H1 (cell line): ENCODE measurements around the gene RTL5. TPM values are rescaled to one million over a fixed set of nuclear protein-coding genes. Genes with fewer than 3 reads are reported as not detected.

Source experiments
- CTCF ChIA-PET: fragments of 300-600 bp; sonication (Branson Sonifier 250); formaldehyde crosslinking; loops from one replicate; lab custom pipeline; 2021; ENCODE audit not compliant: partially characterized antibody; lab: Charles Lee
- POLR2A ChIA-PET: fragments of 300-600 bp; sonication (Branson Sonifier 250); formaldehyde crosslinking; loops from one replicate; lab custom pipeline; 2021; ENCODE audit warnings: inconsistent platforms; ENCODE audit not compliant: partially characterized antibody; lab: Charles Lee
- DNase-seq, 2 experiments: peaks; one replicate each; pipeline versions ENCODE4 v3.0.0 to v3.0.0-alpha.2; 2010 to 2022; ENCODE audit warnings: low spot score in 2 of 2, low read depth in 1 of 2, mixed read lengths in 1 of 2
- FAIRE-seq: peaks from 2 replicates; lab custom pipeline; 2011; peaks lifted over from hg19 to GRCh38; lab: Jason Lieb, UNC
- H2AFZ ChIP-seq: 2 replicates; pipeline ENCODE4 v1.8.1; 2012; ENCODE audit warnings: low read length, inconsistent platforms
- H2AK5ac ChIP-seq: 2 replicates; pipeline ENCODE4 v1.6.1; 2013; ENCODE audit warnings: low read depth, low read length
- H2BK120ac ChIP-seq: replicated peaks from 2 replicates; pipeline ENCODE3; 2013; ENCODE audit warnings: low read depth, low read length, inconsistent platforms
- H2BK12ac ChIP-seq: 2 replicates; pipeline ENCODE4 v1.6.1; 2013; ENCODE audit warnings: low read depth, low read length
- H2BK15ac ChIP-seq: 2 replicates; pipeline ENCODE4 v1.6.1; 2013; ENCODE audit warnings: low read length
- H2BK20ac ChIP-seq: 2 replicates; pipeline ENCODE4 v1.6.1; 2013; ENCODE audit warnings: low read length
- H2BK5ac ChIP-seq: 2 replicates; pipeline ENCODE4 v1.6.1; 2013; ENCODE audit warnings: low read depth, low read length
- H3K14ac ChIP-seq: 2 replicates; pipeline ENCODE4 v1.6.1; 2013; ENCODE audit warnings: inconsistent platforms; ENCODE audit not compliant: insufficient read length
- H3K18ac ChIP-seq: 2 replicates; pipeline ENCODE4 v1.6.1; 2013; ENCODE audit warnings: low read length; ENCODE audit errors: extremely low read depth
- H3K23ac ChIP-seq: 2 replicates; pipeline ENCODE4 v1.6.1; 2013; ENCODE audit warnings: inconsistent platforms; ENCODE audit not compliant: insufficient read length
- H3K23me2 ChIP-seq: 2 replicates; pipeline ENCODE4 v1.6.1; 2013; ENCODE audit warnings: low read depth, low read length
- H3K27ac ChIP-seq: 2 replicates; pipeline ENCODE4 v1.6.1; 2011; ENCODE audit warnings: low read depth, low read length, inconsistent platforms
- H3K27me3 ChIP-seq, 4 experiments: replicated peaks in 1 of 4; 1 replicate in 1 of 4; 2 replicates in 3 of 4; pipeline versions ENCODE4 v1.6.1 to v1.8.1; 2011 to 2013; ENCODE audit warnings: low read length in 3 of 4, mild to moderate bottlenecking in 3 of 4, inconsistent platforms in 2 of 4, mixed read lengths in 2 of 4, moderate library complexity in 1 of 4; ENCODE audit not compliant: control insufficient read depth in 3 of 4, insufficient read depth in 3 of 4; ENCODE audit errors: extremely low read depth in 1 of 4
- H3K36me3 ChIP-seq, 4 experiments: 2 replicates each; pipeline versions ENCODE4 v1.6.1 to v1.8.1; 2011 to 2013; ENCODE audit warnings: mild to moderate bottlenecking in 4 of 4, low read length in 3 of 4, moderate library complexity in 2 of 4, control low read depth in 1 of 4, inconsistent platforms in 1 of 4; ENCODE audit not compliant: insufficient read depth in 4 of 4, control insufficient read depth in 2 of 4
- H3K4ac ChIP-seq: replicated peaks from 2 replicates; pipeline ENCODE3; 2013; ENCODE audit warnings: low read length, low read depth, mixed read lengths, inconsistent platforms; ENCODE audit not compliant: insufficient read length
- H3K4me1 ChIP-seq, 4 experiments: replicated peaks in 1 of 4; 1 replicate in 1 of 4; 2 replicates in 3 of 4; pipeline versions ENCODE4 v1.6.1 to v1.8.1; 2011 to 2013; ENCODE audit warnings: low read length in 3 of 4, inconsistent platforms in 2 of 4, mixed read lengths in 1 of 4; ENCODE audit not compliant: insufficient read depth in 4 of 4, control insufficient read depth in 3 of 4
- H3K4me2 ChIP-seq, 2 experiments: 2 replicates each; pipeline versions ENCODE4 v1.6.1 to v1.8.1; 2011 to 2013; ENCODE audit warnings: low read depth in 2 of 2, low read length in 2 of 2, control low read depth in 1 of 2, inconsistent platforms in 1 of 2, mild to moderate bottlenecking in 1 of 2; ENCODE audit not compliant: insufficient read depth in 1 of 2
- H3K4me3 ChIP-seq, 4 experiments: fragments of 200-600, 300-600 bp in 1 of 4; sonication (generic), shearing (Covaris generic), sonication (Bioruptor Twin) in 1 of 4; 2 replicates each; pipeline versions ENCODE4 v1.5.1 to v1.8.1; 2011 to 2016; ENCODE audit warnings: low read length in 4 of 4, low read depth in 3 of 4, control low read depth in 2 of 4, inconsistent platforms in 2 of 4, mild to moderate bottlenecking in 2 of 4, mixed read lengths in 1 of 4, moderate library complexity in 1 of 4; ENCODE audit not compliant: insufficient read depth in 2 of 4; ENCODE audit errors: extremely low read depth in 1 of 4
- H3K56ac ChIP-seq: replicated peaks from 2 replicates; pipeline ENCODE3; 2013; ENCODE audit warnings: low read depth, mild to moderate bottlenecking, mixed read lengths, low read length, inconsistent platforms; ENCODE audit not compliant: insufficient read length
- H3K79me1 ChIP-seq: 2 replicates; pipeline ENCODE4 v1.6.1; 2013; ENCODE audit warnings: low read depth, low read length, control low read depth
- H3K79me2 ChIP-seq, 2 experiments: 2 replicates each; pipeline versions ENCODE4 v1.6.1 to v1.8.1; 2012 to 2013; ENCODE audit warnings: low read length in 2 of 2, mild to moderate bottlenecking in 2 of 2, inconsistent platforms in 1 of 2; ENCODE audit not compliant: insufficient read depth in 2 of 2, control insufficient read depth in 1 of 2
- H3K9ac ChIP-seq, 4 experiments: replicated peaks in 1 of 4; 1 replicate in 1 of 4; 2 replicates in 3 of 4; pipeline versions ENCODE4 v1.6.1 to v1.8.1; 2011 to 2013; ENCODE audit warnings: low read depth in 3 of 4, low read length in 3 of 4, control low read depth in 2 of 4, mild to moderate bottlenecking in 2 of 4, moderate library complexity in 2 of 4, inconsistent platforms in 1 of 4; ENCODE audit errors: extremely low read depth in 1 of 4
- H3K9me3 ChIP-seq, 2 experiments: 2 replicates each; pipeline versions ENCODE4 v1.6.1 to v1.8.1; 2012 to 2013; ENCODE audit warnings: mild to moderate bottlenecking in 2 of 2, moderate library complexity in 2 of 2, control low read depth in 1 of 2, inconsistent platforms in 1 of 2, low read depth in 1 of 2, low read length in 1 of 2, mixed read lengths in 1 of 2; ENCODE audit not compliant: insufficient read depth in 2 of 2
- H4K20me1 ChIP-seq, 2 experiments: replicated peaks in 1 of 2; 2 replicates each; pipeline versions ENCODE3 to v1.8.1; 2011 to 2013; ENCODE audit warnings: inconsistent platforms in 2 of 2, low read length in 2 of 2, mild to moderate bottlenecking in 1 of 2; ENCODE audit not compliant: insufficient read depth in 2 of 2, control insufficient read depth in 1 of 2
- H4K5ac ChIP-seq: 2 replicates; pipeline ENCODE4 v1.6.1; 2013; ENCODE audit warnings: low read length, low read depth, mixed read lengths, inconsistent platforms; ENCODE audit not compliant: insufficient read length
- H4K8ac ChIP-seq: 2 replicates; pipeline ENCODE4 v1.8.0; 2013; ENCODE audit warnings: mild to moderate bottlenecking, moderate library complexity, low read length, inconsistent platforms; ENCODE audit not compliant: insufficient read depth; ENCODE audit errors: extremely low read depth
- H4K91ac ChIP-seq: replicated peaks from 2 replicates; pipeline ENCODE3; 2013; ENCODE audit warnings: low read length, mixed read lengths, inconsistent platforms; ENCODE audit not compliant: insufficient read length
- CBX8 ChIP-seq: fragments of 300-800, 300-1000 bp; sonication (generic); IDR thresholded peaks from 2 replicates; pipeline ENCODE4 v1.7.1; 2016; ENCODE audit warnings: low read depth, low read length, borderline replicate concordance
- CREB1 ChIP-seq: IDR thresholded peaks from 2 replicates; pipeline ENCODE4 v1.6.1; 2012; ENCODE audit warnings: inconsistent platforms
- GABPA ChIP-seq: IDR thresholded peaks from 2 replicates; pipeline ENCODE4 v1.6.1; 2011; ENCODE audit warnings: mild to moderate bottlenecking, low read length, moderate library complexity, borderline replicate concordance; ENCODE audit not compliant: insufficient read depth
- GTF2F1 ChIP-seq: IDR thresholded peaks from 2 replicates; pipeline ENCODE4 v1.6.1; 2012; ENCODE audit warnings: low read depth, low read length, improper control_type of control experiment, borderline replicate concordance
- KDM1A ChIP-seq: fragments of 200-600, 300-600 bp; sonication (generic); IDR thresholded peaks from 2 replicates; pipeline ENCODE4 v1.7.1; 2016; ENCODE audit warnings: mild to moderate bottlenecking, low read length, borderline replicate concordance
- KDM5A ChIP-seq: fragments of 200-600 bp; IDR thresholded peaks from 2 replicates; pipeline ENCODE4 v1.7.1; 2012; ENCODE audit warnings: mild to moderate bottlenecking, low read length, inconsistent platforms, mixed read lengths
- MAFK ChIP-seq: IDR thresholded peaks from 2 replicates; pipeline ENCODE4 v1.6.1; 2012; ENCODE audit warnings: low read depth, mild to moderate bottlenecking, improper control_type of control experiment, low read length
- NRF1 ChIP-seq: IDR thresholded peaks from 2 replicates; pipeline ENCODE4 v1.6.1; 2011; ENCODE audit warnings: mild to moderate bottlenecking, low read depth, low read length, improper control_type of control experiment
- RFX5 ChIP-seq: IDR thresholded peaks from 2 replicates; pipeline ENCODE4 v1.6.1; 2011; ENCODE audit warnings: low read depth, low read length, improper control_type of control experiment, borderline replicate concordance
- SUZ12 ChIP-seq: fragments of 200-600 bp; sonication (generic); IDR thresholded peaks from 2 replicates; pipeline ENCODE4 v1.6.1; 2012; ENCODE audit warnings: mild to moderate bottlenecking, inconsistent platforms, low read length, moderate library complexity, mixed read lengths
- TAF1 ChIP-seq: IDR thresholded peaks from 2 replicates; pipeline ENCODE4 v1.6.1; 2011; ENCODE audit warnings: mild to moderate bottlenecking, low read depth, low read length
- WGBS, 2 experiments: shearing (Covaris generic) in 1 of 2; methylation state at CpG; one replicate each; pipeline versions ENCODE4 v1.1.6 to v1.1.7; 2013 to 2015; ENCODE audit warnings: low lambda C conversion rate in 2 of 2, mixed read lengths in 2 of 2, inconsistent platforms in 1 of 2, low coverage in 1 of 2, missing lambda C conversion rate in 1 of 2; ENCODE audit not compliant: insufficient replicate concordance in 2 of 2, insufficient coverage in 1 of 2, insufficient read length in 1 of 2; ENCODE audit errors: extremely low coverage in 1 of 2, missing lambda C conversion rate in 1 of 2; 5-methylcytosine and 5-hydroxymethylcytosine counted together
- polyA plus RNA-seq, 7 experiments: library from polyadenylated mRNA; depleted of rRNA in 3 of 7; stranded (reverse) in 5 of 7; unstranded in 2 of 7; fragments of >200 nt in 5 of 7; fragments of 200-250 nt in 2 of 7; gene quantifications; 1 replicate in 5 of 7; 2 replicates in 1 of 7; 4 replicates in 1 of 7; pipeline versions ENCODE4 v1.2.1 to v1.2.3, GENCODE V29; 2011 to 2013; ENCODE audit warnings: missing spikeins in 2 of 7, mixed read lengths in 2 of 7
- total RNA-seq: library from RNA; stranded (reverse); fragmentation: NEBNext Ultra II Directional; extraction: Animal tissue kit (Norgen Biotek cat#: 25700); gene quantifications from 2 replicates; pipeline ENCODE4 v1.2.1, GENCODE V29; 2021
- TF ChIP-seq, protein P1 (sequence below): IDR thresholded peaks from 2 replicates; pipeline ENCODE4 v1.6.1; 2011; ENCODE audit warnings: low read length, improper control_type of control experiment
- TF ChIP-seq, protein P2 (sequence below): IDR thresholded peaks from 2 replicates; pipeline ENCODE4 v1.6.1; 2012; ENCODE audit warnings: inconsistent platforms

RTL5 gene
- total and polyA plus RNA-seq, 2 of the 8 experiments (the other 6 are each of a cell fraction or from before 2014, with no cell fraction given), result 0.57 to 1.9 TPM

DNA sequence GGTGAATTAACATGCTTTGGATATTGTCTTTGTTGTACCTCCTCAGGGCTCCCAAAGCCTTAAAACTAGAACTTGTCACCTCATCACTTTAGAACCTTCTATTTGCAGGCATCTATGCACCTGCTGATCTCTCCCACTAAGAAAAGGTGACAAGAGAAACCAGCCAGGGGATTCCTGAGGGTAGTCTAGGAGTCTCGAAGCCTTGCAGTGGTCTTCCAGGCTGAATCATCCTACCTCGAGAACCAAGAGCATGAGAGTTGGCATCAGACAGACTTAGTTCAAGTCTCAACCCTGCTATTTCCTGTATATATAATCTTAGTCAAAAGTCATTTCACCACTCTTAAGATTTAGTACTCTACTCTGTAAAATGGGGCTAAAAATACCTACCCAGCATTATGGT, 29.6 kb downstream of the RTL5 start:
- ChIA-PET POLR2A (no interaction called here), CTCF (interaction anchor here (1.0 to 1.3 kb wide), 4 partner anchors 26 to 140 kb away, joined by 3 to 6 read pairs (median 4); partner anchors contain the start of gene RTL5)
- no peak for TF ChIP-seq TAF1
- TF ChIP-seq RFX5, result no peak
- TF ChIP-seq KDM5A, result no peak
- TF ChIP-seq SUZ12, result no peak
- TF ChIP-seq, protein P1, sequence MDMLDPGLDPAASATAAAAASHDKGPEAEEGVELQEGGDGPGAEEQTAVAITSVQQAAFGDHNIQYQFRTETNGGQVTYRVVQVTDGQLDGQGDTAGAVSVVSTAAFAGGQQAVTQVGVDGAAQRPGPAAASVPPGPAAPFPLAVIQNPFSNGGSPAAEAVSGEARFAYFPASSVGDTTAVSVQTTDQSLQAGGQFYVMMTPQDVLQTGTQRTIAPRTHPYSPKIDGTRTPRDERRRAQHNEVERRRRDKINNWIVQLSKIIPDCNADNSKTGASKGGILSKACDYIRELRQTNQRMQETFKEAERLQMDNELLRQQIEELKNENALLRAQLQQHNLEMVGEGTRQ, result no peak
- no peak for TF ChIP-seq GABPA
- TF ChIP-seq, protein P2, sequence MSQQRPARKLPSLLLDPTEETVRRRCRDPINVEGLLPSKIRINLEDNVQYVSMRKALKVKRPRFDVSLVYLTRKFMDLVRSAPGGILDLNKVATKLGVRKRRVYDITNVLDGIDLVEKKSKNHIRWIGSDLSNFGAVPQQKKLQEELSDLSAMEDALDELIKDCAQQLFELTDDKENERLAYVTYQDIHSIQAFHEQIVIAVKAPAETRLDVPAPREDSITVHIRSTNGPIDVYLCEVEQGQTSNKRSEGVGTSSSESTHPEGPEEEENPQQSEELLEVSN, result no peak
- no peak for TF ChIP-seq NRF1
- no peak for TF ChIP-seq CREB1
- TF ChIP-seq KDM1A, result no peak
- TF ChIP-seq MAFK, result no peak
- no peak for TF ChIP-seq GTF2F1
- no peak for TF ChIP-seq CBX8

More for the DNA sequence above, 29.6 kb downstream of the RTL5 start:
- no peak for FAIRE-seq
- Histone ChIP-seq H3K9ac (no peak overlapping the region), H3K79me2 (no peaks in the 10 kb centered on the region), H2AK5ac (no peak overlapping the region), H3K4ac (no peak overlapping the region), H3K4me2 (no peak overlapping the region), H2BK120ac (no peak overlapping the region), H3K4me1 (peaks cover 0 to 10% (median 6%) of the 10 kb centered on the region in 4 experiments; a peak in 5 of 7 replicates), H4K20me1 (no peaks in the 10 kb centered on the region), H2BK15ac (no peak overlapping the region), H3K56ac (no peak overlapping the region), H3K9me3 (no peaks in the 10 kb centered on the region), H3K36me3 (no peaks in the 10 kb centered on the region), H2BK5ac (no peak overlapping the region), H3K23ac (no peak overlapping the region), H3K18ac (no peak overlapping the region; the same call in 1 of the 2 replicates), H2BK12ac (0 out of 2 replicates have a peak overlapping the region, but pooled peaks have one; percentile 39), H4K5ac (no peak overlapping the region), H3K27ac (no peak overlapping the region), H4K91ac (no peak overlapping the region), H3K4me3 (no peak overlapping the region), H3K79me1 (no peaks in the 10 kb centered on the region), H4K8ac (no peak overlapping the region), H3K14ac (no peak overlapping the region), H3K27me3 (no peaks in the 10 kb centered on the region), H2AFZ (no peak overlapping the region), H3K23me2 (0 out of 2 replicates have a peak, but pooled peaks cover 2% of the 10 kb centered on the region), H2BK20ac (no peak overlapping the region)
- 100% methylated on average over 2 of the region's 2 CpGs; no CpG with 5 or more reads in 1 of the 2 experiments for WGBS, 2 experiments
- no peak for DNase-seq
